Measurements from ENCODE around the gene CCDC171. TPM values are rescaled to one million over a fixed set of nuclear protein-coding genes. Genes with fewer than 3 reads are reported as not detected.

The CCDC171 gene
- total RNA-seq, 1 donor from 2014 or later = 5.4 TPM

DNA sequence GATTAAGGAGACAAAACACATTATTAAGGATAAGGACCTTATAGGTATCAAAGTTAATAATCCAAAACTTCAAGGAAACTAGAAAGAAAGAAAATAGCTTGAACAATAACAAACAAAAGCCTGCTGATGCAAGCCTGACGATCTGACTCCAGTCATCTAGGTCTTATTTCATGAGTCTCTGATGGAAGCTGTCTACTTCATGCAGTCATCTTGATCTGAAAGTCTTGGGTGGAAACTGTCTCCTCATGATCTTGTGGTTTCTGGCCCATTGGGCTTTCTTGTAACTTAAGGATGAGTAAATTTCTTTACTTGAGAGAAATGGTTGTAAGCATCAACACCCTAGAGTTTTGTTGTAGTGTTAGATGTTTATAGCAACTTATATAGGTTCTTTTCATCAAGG is 21.5 kb upstream of the CCDC171 start:
- Mint-ChIP-seq H3K4me1 (ENCODE audit: unreplicated experiment) (no peaks in the 10 kb centered on the region), H3K9me3 (ENCODE audit: unreplicated experiment) (no peaks in the 10 kb centered on the region), H3K27ac (ENCODE audit: unreplicated experiment) (no peak overlapping the region), H3K4me3 (ENCODE audit: unreplicated experiment) (no peak overlapping the region), H3K27me3 (ENCODE audit: unreplicated experiment) (no peaks in the 10 kb centered on the region), H3K36me3 (ENCODE audit: unreplicated experiment) (no peaks in the 10 kb centered on the region)
- no peak for DNase-seq (ENCODE audit: extremely low spot score, unreplicated experiment)
- no peak for TF ChIP-seq CTCF (IDR thresholded peaks at IDR 0.05)

GRCh38 chr9:15541872-15542271 is 11.0 kb upstream of the CCDC171 start:
- TF ChIP-seq CTCF (IDR thresholded peaks at IDR 0.05) = no peak
- H3K36me3 Mint-ChIP-seq (ENCODE audit: unreplicated experiment) = no peaks in the 10 kb centered on the region
- H3K4me3 Mint-ChIP-seq (ENCODE audit: unreplicated experiment) = no peak overlapping the region
- H3K9me3 Mint-ChIP-seq (ENCODE audit: unreplicated experiment) = no peaks in the 10 kb centered on the region
- DNase-seq (ENCODE audit: extremely low spot score, unreplicated experiment) = no peak
- H3K4me1 Mint-ChIP-seq (ENCODE audit: unreplicated experiment) = no peaks in the 10 kb centered on the region
- H3K27me3 Mint-ChIP-seq (ENCODE audit: unreplicated experiment) = peaks cover 5% of the 10 kb centered on the region
- H3K27ac Mint-ChIP-seq (ENCODE audit: unreplicated experiment) = no peak overlapping the region

DNA sequence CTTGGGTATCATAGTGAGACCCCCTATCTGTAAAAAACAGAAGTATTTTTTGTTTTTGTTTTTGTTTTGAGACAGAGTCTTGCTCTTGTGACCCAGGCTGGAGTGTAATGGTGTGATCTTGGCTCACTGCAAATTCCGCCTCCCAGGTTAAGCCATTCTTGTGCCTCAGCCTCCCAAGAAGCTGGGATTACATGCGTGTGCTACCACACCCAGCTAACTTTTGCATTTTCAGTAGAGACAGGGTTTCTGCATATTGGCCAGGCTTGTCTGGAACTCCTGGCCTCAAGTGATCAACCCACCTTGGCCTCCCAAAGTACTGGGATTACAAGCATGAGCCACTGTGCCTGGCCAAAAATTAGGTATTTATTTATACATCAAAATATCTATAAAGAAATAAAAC is 10.2 kb upstream of the CCDC171 start:
- H3K27ac Mint-ChIP-seq (ENCODE audit: unreplicated experiment) = no peak overlapping the region
- H3K4me1 Mint-ChIP-seq (ENCODE audit: unreplicated experiment) = no peaks in the 10 kb centered on the region
- H3K9me3 Mint-ChIP-seq (ENCODE audit: unreplicated experiment) = no peaks in the 10 kb centered on the region
- no peaks in the 10 kb centered on the region for H3K36me3 Mint-ChIP-seq (ENCODE audit: unreplicated experiment)
- DNase-seq (ENCODE audit: extremely low spot score, unreplicated experiment) = no peak
- no peak for TF ChIP-seq CTCF (IDR thresholded peaks at IDR 0.05)
- H3K4me3 Mint-ChIP-seq (ENCODE audit: unreplicated experiment) = no peak overlapping the region
- H3K27me3 Mint-ChIP-seq (ENCODE audit: unreplicated experiment) = peaks cover 5% of the 10 kb centered on the region

DNA sequence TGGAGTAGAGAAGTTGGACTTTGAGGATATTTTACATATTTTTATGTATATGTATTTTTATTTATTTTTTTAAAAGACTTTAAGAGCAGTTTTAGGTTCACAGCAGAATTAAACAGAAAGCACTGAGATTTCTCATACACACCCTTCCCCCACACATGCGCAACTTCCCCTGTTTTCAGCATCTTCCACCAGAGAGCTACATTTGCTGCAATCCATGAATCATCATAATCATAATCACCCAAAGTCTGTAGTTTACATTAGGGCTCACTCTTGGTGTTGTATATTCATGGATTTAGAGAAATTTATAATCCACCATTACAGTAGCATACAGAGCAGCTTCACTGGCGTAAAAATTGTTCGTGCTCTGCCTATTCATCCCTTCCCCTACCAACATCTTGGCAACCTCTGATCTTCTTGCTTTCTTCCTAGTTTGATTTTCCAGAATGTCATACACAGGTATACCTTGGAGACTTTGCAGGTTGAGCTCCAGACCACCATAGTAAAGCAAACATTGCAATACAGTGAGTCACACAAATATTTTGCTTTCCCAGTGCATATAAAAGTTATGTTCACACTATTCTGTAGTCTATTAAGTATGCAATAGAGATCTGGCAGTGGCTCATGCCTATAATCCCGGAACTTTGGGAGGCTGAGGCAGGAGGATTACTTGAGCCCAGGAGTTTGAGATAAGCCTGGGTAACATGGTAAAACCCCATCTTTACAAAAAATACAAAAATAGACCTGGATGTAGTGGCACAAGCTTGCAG is 9.6 kb upstream of the CCDC171 start:
- no peak overlapping the region for H3K27ac Mint-ChIP-seq (ENCODE audit: unreplicated experiment)
- no peak overlapping the region for H3K4me3 Mint-ChIP-seq (ENCODE audit: unreplicated experiment)
- peaks cover 5% of the 10 kb centered on the region for H3K27me3 Mint-ChIP-seq (ENCODE audit: unreplicated experiment)
- H3K36me3 Mint-ChIP-seq (ENCODE audit: unreplicated experiment) = no peaks in the 10 kb centered on the region
- TF ChIP-seq CTCF (IDR thresholded peaks at IDR 0.05) = no peak
- H3K9me3 Mint-ChIP-seq (ENCODE audit: unreplicated experiment) = no peaks in the 10 kb centered on the region
- H3K4me1 Mint-ChIP-seq (ENCODE audit: unreplicated experiment) = no peaks in the 10 kb centered on the region
- no peak for DNase-seq (ENCODE audit: extremely low spot score, unreplicated experiment)

DNA sequence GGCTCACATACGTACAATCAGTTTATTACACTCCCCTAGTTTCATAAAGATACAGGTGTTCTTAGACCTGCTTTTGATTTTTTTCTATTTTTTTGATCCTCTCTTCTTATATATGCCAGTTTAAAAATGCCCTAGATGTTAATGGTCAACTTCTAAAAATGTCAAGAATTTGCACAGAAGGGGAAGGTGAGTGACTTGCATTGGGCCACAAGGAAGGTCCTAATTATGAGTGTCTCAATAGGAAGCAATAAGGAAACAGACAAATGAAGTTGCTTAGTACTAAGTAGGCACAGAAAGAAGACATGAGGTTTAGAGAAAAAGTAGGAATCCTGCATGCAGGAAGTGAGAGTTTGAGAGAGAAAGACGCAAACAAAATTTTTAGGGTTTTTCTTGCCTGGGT is 3.2 kb upstream of the CCDC171 start:
- no peak for TF ChIP-seq CTCF (IDR thresholded peaks at IDR 0.05)
- no peak overlapping the region for H3K4me3 Mint-ChIP-seq (ENCODE audit: unreplicated experiment)
- H3K36me3 Mint-ChIP-seq (ENCODE audit: unreplicated experiment) = no peaks in the 10 kb centered on the region
- H3K4me1 Mint-ChIP-seq (ENCODE audit: unreplicated experiment) = peaks cover 11% of the 10 kb centered on the region
- peaks cover 9% of the 10 kb centered on the region for H3K27me3 Mint-ChIP-seq (ENCODE audit: unreplicated experiment)
- no peak for DNase-seq (ENCODE audit: extremely low spot score, unreplicated experiment)
- H3K9me3 Mint-ChIP-seq (ENCODE audit: unreplicated experiment) = no peaks in the 10 kb centered on the region
- H3K27ac Mint-ChIP-seq (ENCODE audit: unreplicated experiment) = no peak overlapping the region

Measured in osteocyte (in vitro differentiated cells).